Glutamatergic neuron (in vitro differentiated cells): ENCODE data around the gene GARIN6. TPM values are rescaled to one million over a fixed set of nuclear protein-coding genes. Genes with fewer than 3 reads are reported as not detected.
"Not testable (repeated sequence)": the region's sequence is repeated elsewhere in the genome, so short reads cannot be mapped to it uniquely, and the experiment has no call there.

Experiments
- DNase-seq: peaks from one replicate; pipeline ENCODE4 v3.0.0; 2022
- H3K27ac Mint-ChIP-seq: one replicate; pipeline ENCODE4 v1.8.0; 2020; ENCODE audit warnings: mild to moderate bottlenecking, mixed read lengths, inconsistent platforms; ENCODE audit not compliant: unreplicated experiment
- H3K27me3 Mint-ChIP-seq: one replicate; pipeline ENCODE4 v1.8.0; 2020; ENCODE audit warnings: mild to moderate bottlenecking, moderate library complexity, mixed read lengths, inconsistent platforms; ENCODE audit not compliant: unreplicated experiment
- H3K36me3 Mint-ChIP-seq: one replicate; pipeline ENCODE4 v1.8.0; 2020; ENCODE audit warnings: mild to moderate bottlenecking, mixed read lengths, inconsistent platforms; ENCODE audit not compliant: unreplicated experiment
- H3K4me1 Mint-ChIP-seq: one replicate; pipeline ENCODE4 v1.8.0; 2020; ENCODE audit warnings: mild to moderate bottlenecking, low read depth, mixed read lengths, inconsistent platforms; ENCODE audit not compliant: unreplicated experiment
- H3K4me3 Mint-ChIP-seq: one replicate; pipeline ENCODE4 v1.8.0; 2020; ENCODE audit warnings: mild to moderate bottlenecking, mixed read lengths, inconsistent platforms; ENCODE audit not compliant: unreplicated experiment
- H3K9me3 Mint-ChIP-seq: one replicate; pipeline ENCODE4 v1.8.0; 2020; ENCODE audit warnings: mild to moderate bottlenecking, moderate library complexity, mixed read lengths, inconsistent platforms; ENCODE audit not compliant: unreplicated experiment
- total RNA-seq: library from RNA; stranded (reverse); fragmentation: NEBNext Ultra II Directional; extraction: Animal tissue kit (Norgen Biotek cat#: 25700); gene quantifications from one replicate; pipeline ENCODE4 v1.2.1, GENCODE V29; 2021; ENCODE audit not compliant: unreplicated experiment
- TF ChIP-seq, protein P1 (sequence below): fragments of 200-600 bp; sonication (generic); IDR thresholded peaks from one replicate; pipeline ENCODE4 v1.5.0; 2021; ENCODE audit not compliant: partially characterized antibody, unreplicated experiment

The GARIN6 gene
- total RNA-seq, 1 donor from 2014 or later, result not detected

DNA sequence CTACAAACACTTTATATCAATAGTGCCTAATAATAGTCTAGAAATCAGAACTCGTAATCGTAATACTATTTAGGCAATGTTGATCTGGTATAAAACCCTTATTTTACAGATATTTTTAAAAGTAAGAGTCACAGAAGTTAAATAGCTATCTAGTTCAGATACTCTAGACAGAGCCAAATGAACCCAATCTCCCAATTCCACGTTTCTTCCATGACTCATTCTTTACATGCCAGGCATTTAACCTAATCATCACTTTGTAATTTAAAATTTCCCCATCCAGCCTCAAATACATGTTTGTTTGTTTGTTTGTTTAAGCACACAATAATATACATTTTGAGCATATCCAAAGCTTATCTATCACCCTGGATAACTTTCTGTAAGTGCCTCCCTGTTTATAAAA, 36.4 kb upstream of the GARIN6 start:
- Mint-ChIP-seq H3K36me3 (no peaks in the 10 kb centered on the region), H3K27ac (no peak overlapping the region), H3K9me3 (no peaks in the 10 kb centered on the region), H3K27me3 (no peaks in the 10 kb centered on the region), H3K4me1 (no peaks in the 10 kb centered on the region), H3K4me3 (no peak overlapping the region)
- DNase-seq, result no peak
- TF ChIP-seq, protein P1, sequence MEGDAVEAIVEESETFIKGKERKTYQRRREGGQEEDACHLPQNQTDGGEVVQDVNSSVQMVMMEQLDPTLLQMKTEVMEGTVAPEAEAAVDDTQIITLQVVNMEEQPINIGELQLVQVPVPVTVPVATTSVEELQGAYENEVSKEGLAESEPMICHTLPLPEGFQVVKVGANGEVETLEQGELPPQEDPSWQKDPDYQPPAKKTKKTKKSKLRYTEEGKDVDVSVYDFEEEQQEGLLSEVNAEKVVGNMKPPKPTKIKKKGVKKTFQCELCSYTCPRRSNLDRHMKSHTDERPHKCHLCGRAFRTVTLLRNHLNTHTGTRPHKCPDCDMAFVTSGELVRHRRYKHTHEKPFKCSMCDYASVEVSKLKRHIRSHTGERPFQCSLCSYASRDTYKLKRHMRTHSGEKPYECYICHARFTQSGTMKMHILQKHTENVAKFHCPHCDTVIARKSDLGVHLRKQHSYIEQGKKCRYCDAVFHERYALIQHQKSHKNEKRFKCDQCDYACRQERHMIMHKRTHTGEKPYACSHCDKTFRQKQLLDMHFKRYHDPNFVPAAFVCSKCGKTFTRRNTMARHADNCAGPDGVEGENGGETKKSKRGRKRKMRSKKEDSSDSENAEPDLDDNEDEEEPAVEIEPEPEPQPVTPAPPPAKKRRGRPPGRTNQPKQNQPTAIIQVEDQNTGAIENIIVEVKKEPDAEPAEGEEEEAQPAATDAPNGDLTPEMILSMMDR, result no peak

DNA sequence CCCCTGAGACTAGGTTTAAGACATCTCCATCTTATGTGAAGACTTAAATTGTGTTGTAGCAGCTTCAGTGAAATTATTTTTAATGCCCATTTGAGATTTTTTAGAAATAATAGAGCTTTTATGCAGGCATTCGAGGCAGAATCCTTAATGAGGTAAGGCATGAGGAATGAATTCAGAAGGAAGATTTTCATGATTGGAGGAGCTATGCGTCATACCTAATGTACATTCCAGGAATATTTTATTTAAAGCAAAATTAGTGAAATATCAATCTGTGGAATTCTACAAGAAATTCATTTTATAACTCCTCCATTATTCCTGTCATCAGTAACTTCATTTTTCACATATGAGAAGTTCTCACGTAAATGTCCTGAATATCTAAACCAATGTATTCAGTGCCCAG, 36.0 kb upstream of the GARIN6 start:
- H3K27me3 Mint-ChIP-seq, result peaks cover 1% of the 10 kb centered on the region

DNA sequence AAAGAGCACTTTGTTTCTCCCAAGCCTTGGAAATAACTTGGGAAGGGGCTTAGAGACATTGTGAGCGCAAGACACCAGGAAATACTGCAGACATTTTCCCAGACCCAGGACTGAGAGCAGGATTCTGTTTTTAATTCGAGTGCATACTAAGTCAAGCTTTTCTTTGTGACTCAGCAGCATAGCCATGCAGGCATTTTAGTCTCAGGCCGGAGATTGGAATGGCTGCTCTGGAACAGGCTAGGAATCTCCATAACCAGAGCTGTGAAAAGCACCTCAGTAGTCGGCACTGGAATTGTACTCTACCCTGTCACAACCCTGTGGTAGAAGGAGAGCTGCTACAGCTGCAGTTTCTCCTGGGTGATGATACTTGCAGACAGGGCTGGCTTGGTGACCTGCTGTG, 28.9 kb upstream of the GARIN6 start:
- no peaks in the 10 kb centered on the region for H3K4me1 Mint-ChIP-seq
- H3K4me3 Mint-ChIP-seq, result no peak overlapping the region
- H3K27ac Mint-ChIP-seq, result no peak overlapping the region
- peaks cover 1% of the 10 kb centered on the region for H3K27me3 Mint-ChIP-seq
- no peaks in the 10 kb centered on the region for H3K9me3 Mint-ChIP-seq
- TF ChIP-seq, protein P1, result no peak
- no peaks in the 10 kb centered on the region for H3K36me3 Mint-ChIP-seq
- no peak for DNase-seq

More for the DNA sequence above, 36.0 kb upstream of the GARIN6 start:
- Mint-ChIP-seq H3K27ac (no peak overlapping the region), H3K9me3 (no peaks in the 10 kb centered on the region), H3K4me1 (no peaks in the 10 kb centered on the region), H3K4me3 (no peak overlapping the region), H3K36me3 (no peaks in the 10 kb centered on the region)
- TF ChIP-seq, protein P1, result no peak
- no peak for DNase-seq

DNA sequence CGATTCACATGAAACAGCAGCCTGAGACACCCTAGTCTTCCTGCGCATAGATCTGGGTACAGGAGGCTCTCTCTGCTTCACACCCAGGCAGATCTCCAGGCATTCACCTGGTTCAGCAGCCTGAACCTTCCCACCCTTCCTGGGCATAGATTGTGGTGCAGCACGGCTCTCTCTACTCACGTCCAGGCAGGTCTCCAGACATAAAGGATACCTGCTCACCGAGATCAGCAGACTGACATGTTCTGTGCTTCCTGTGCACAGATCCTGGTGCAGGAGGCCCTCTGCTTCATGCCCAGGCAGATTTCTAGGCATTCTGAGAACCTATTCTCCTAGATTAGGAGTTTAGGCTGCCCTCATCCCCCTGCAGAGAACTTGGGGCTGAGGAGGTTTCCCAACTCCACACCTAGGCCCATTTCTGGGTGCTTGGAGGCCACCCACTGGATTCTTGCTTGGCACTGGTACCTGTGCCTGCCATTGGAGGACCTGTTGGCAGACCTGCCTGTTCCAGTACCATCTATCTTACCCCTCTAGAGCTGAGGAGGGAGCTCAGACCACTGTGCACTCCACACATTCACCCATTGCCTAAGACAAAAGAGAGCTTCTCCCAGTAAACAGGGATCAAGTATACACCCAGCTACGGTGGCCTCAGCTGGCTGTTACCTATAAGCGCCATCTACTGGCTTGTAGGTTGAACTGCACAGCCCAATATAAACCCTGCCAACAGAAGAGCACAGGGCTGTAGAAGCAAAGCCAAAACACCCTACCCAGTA, 28.0 kb upstream of the GARIN6 start:
- DNase-seq, result peak; percentile 40
- no peaks in the 10 kb centered on the region for H3K9me3 Mint-ChIP-seq
- peaks cover 1% of the 10 kb centered on the region for H3K27me3 Mint-ChIP-seq
- no peaks in the 10 kb centered on the region for H3K36me3 Mint-ChIP-seq
- TF ChIP-seq, protein P1, result peak; percentile 87
- no peak overlapping the region for H3K27ac Mint-ChIP-seq
- H3K4me3 Mint-ChIP-seq, result no peak overlapping the region
- H3K4me1 Mint-ChIP-seq, result no peaks in the 10 kb centered on the region

DNA sequence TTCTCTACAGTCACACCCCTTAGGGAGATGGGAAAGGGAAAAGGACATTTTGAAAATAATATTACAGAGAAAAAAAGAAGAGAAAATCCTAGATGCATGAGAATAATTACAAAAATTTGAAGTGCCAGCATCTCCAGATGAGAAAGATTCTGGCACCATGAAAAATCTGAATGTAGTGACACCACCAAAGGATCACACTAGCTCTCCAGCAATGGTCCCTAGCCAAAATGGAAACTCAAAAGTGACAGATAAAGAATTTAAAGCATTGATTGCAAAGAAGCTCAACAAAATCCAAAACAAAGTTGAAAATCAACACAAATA, 27.4 kb upstream of the GARIN6 start:
- no peak for DNase-seq
- Mint-ChIP-seq H3K9me3 (no peaks in the 10 kb centered on the region), H3K27ac (no peak overlapping the region), H3K4me1 (no peaks in the 10 kb centered on the region), H3K27me3 (peaks cover 1% of the 10 kb centered on the region), H3K4me3 (no peak overlapping the region), H3K36me3 (no peaks in the 10 kb centered on the region)
- TF ChIP-seq, protein P1, result peak; percentile 40

DNA sequence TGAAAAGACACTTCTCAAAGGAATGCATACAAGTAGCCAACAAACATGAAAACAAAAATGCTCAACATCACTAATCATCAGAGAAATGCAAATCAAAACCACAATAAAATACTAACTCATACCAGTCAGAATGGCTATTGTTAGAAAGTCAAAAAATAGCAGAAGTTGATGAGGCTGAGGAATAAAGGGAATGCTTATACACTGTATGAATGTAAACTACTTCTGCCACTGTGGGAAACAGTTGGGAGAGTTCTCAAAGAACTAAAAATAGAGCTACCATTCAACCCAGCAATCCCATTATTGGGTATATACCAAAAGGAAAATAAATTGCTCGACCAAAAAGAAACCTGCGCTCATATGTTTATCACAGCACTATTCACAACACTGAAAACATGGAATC, 23.0 kb upstream of the GARIN6 start:
- H3K4me1 Mint-ChIP-seq, H3K27ac Mint-ChIP-seq, DNase-seq, H3K27me3 Mint-ChIP-seq, H3K4me3 Mint-ChIP-seq, H3K36me3 Mint-ChIP-seq, H3K9me3 Mint-ChIP-seq: not testable (repeated sequence)
